Kidney (tissue), 14 donors: Measurements from ENCODE around the gene PANK4. TPM values are rescaled to one million over a fixed set of nuclear protein-coding genes. Genes with fewer than 3 reads are reported as not detected.
A peak's percentile ranks its signal among the peaks of the same experiment; 100 is the strongest.

Experiments used
- DNase-seq, 5 donors: peaks; one replicate each; pipeline ENCODE4 v3.0.0-alpha.2; 2013 to 2020
- FAIRE-seq: peaks from 2 replicates; lab custom pipeline; 2012; peaks lifted over from hg19 to GRCh38; lab: Jason Lieb, UNC
- H3K27ac ChIP-seq, 2 donors: one replicate each; pipeline ENCODE4 v1.7.0; 2013; ENCODE audit warnings: low read depth in 2 of 2, low read length in 2 of 2, inconsistent platforms in 1 of 2
- H3K27me3 ChIP-seq: one replicate; pipeline ENCODE4 v1.7.1; 2013; ENCODE audit warnings: low read length, inconsistent platforms; ENCODE audit not compliant: control insufficient read depth, insufficient read depth
- H3K36me3 ChIP-seq, 3 donors: one replicate each; pipeline versions ENCODE4 v1.7.0 to v1.7.1; 2013; ENCODE audit warnings: low read length in 3 of 3, control low read depth in 1 of 3, inconsistent platforms in 1 of 3; ENCODE audit not compliant: insufficient read depth in 3 of 3, control insufficient read depth in 2 of 3
- H3K4me1 ChIP-seq, 3 donors: one replicate each; pipeline versions ENCODE4 v1.7.0 to v1.7.1; 2013; ENCODE audit warnings: low read length in 3 of 3, inconsistent platforms in 1 of 3, low read depth in 1 of 3; ENCODE audit not compliant: control insufficient read depth in 2 of 3, insufficient read depth in 2 of 3
- H3K4me3 ChIP-seq, 3 donors: one replicate each; pipeline versions ENCODE4 v1.7.0 to v1.8.1; 2013; ENCODE audit warnings: low read length in 3 of 3, control low read depth in 1 of 3, inconsistent platforms in 1 of 3
- H3K9ac ChIP-seq, 3 donors: one replicate each; pipeline versions ENCODE4 v1.7.0 to v1.7.1; 2013; ENCODE audit warnings: low read length in 3 of 3, control low read depth in 1 of 3, inconsistent platforms in 1 of 3
- H3K9me3 ChIP-seq, 3 donors: one replicate each; pipeline versions ENCODE4 v1.7.0 to v1.7.1; 2013; ENCODE audit warnings: low read length in 3 of 3, control low read depth in 1 of 3, inconsistent platforms in 1 of 3; ENCODE audit not compliant: control insufficient read depth in 2 of 3, insufficient read depth in 1 of 3
- CTCF ChIP-seq: IDR thresholded peaks from 3 replicates; pipeline ENCODE4 v1.5.1; 2012; ENCODE audit warnings: mild to moderate bottlenecking, moderate library complexity, borderline replicate concordance; ENCODE audit not compliant: insufficient read depth; ENCODE audit errors: extremely low read depth
- intact Hi-C: fragments of 100-400 bp; cut with DNase I; formaldehyde crosslinking; loops from one replicate; pipeline ENCODE4 v1.11.1; 2022
- polyA plus RNA-seq: library from polyadenylated mRNA; stranded (reverse); fragments of 350-450 nt; fragmentation: Illumina TruSeq; extraction: RNeasy Lipid Tissue Mini Kit (QIAGEN cat#74804); gene quantifications from one replicate; pipeline ENCODE4 v1.2.3, GENCODE V29; 2014; ENCODE audit warnings: low read depth, low replicate concordance; ENCODE audit not compliant: insufficient read depth
- total RNA-seq: library from RNA; stranded (reverse); fragmentation: NEBNext Ultra II Directional; extraction: Animal tissue kit (Norgen Biotek cat#: 25700); gene quantifications from one replicate; pipeline ENCODE4 v1.2.1, GENCODE V29; 2021
- donor health status: control.
- donor health status: control.
- donor health status: control.
- donor health status: control.
- donor health status: control.
- donor health status: DM: yes; HTN: yes; CAD: no.
- donor health status: Normal renal cell carcinoma (clear cell type).

PANK4 gene
- total and polyA plus RNA-seq, 2 donors from 2014 or later: 13.3 to 33.7 TPM

- FAIRE-seq (no peak), DNase-seq (peak in 1 of 5 donors; percentile 75)
- Histone ChIP-seq H3K9me3 (no peaks in the 10 kb centered on the region), H3K36me3 (no peaks in the 10 kb centered on the region), H3K27me3 (peaks cover 10% of the 10 kb centered on the region), H3K9ac (no peak overlapping the region), H3K4me1 (peaks cover 0 to 30% (median 11%) of the 10 kb centered on the region in 3 donors), H3K4me3 (no peak overlapping the region), H3K27ac (no peak overlapping the region)
- no peak for TF ChIP-seq CTCF
- intact Hi-C loops: no loop called here
Observed at GRCh38 chr1:2528016-2528415, 1.6 kb upstream of the PANK4 start.

- Histone ChIP-seq H3K4me1 (peaks cover 0 to 30% (median 11%) of the 10 kb centered on the region in 3 donors), H3K27me3 (peaks cover 10% of the 10 kb centered on the region), H3K9ac (no peak overlapping the region), H3K4me3 (no peak overlapping the region), H3K27ac (no peak overlapping the region), H3K9me3 (no peaks in the 10 kb centered on the region), H3K36me3 (peaks cover 0 to 4% (median 0%) of the 10 kb centered on the region in 3 donors)
- FAIRE-seq (no peak), DNase-seq (no peak)
- intact Hi-C loops: no loop called here
- no peak for TF ChIP-seq CTCF
Observed at GRCh38 chr1:2527556-2527860, 1.1 kb upstream of the PANK4 start.

GRCh38 chr1:2526824-2527555, 594 bp upstream of the PANK4 start:
- intact Hi-C loops: no loop called here
- FAIRE-seq: no peak
- Histone ChIP-seq H3K27ac (no peak overlapping the region), H3K36me3 (peaks cover 0 to 5% (median 0%) of the 10 kb centered on the region in 3 donors), H3K9me3 (no peaks in the 10 kb centered on the region), H3K9ac (no peak overlapping the region), H3K4me1 (peaks cover 0 to 30% (median 11%) of the 10 kb centered on the region in 3 donors), H3K4me3 (no peak overlapping the region), H3K27me3 (peaks cover 10% of the 10 kb centered on the region)
- TF ChIP-seq CTCF: no peak
- DNase-seq: no peak

GRCh38 chr1:2525572-2525919, 850 bp downstream of the PANK4 start:
- Histone ChIP-seq H3K9me3 (no peaks in the 10 kb centered on the region), H3K27ac (peak overlapping the region in 1 of 2 donors; percentile 32), H3K36me3 (peaks cover 2 to 14% (median 9%) of the 10 kb centered on the region in 3 donors), H3K4me3 (peak overlapping the region; percentile 67 to 72 (median 70)), H3K4me1 (peaks cover 0 to 28% (median 7%) of the 10 kb centered on the region in 3 donors), H3K9ac (peak overlapping the region; percentile 32 to 72 (median 33)), H3K27me3 (no peaks in the 10 kb centered on the region)
- intact Hi-C loops: no loop called here
- TF ChIP-seq CTCF: no peak
- DNase-seq (peak in 1 of 5 donors; percentile 71), FAIRE-seq (no peak)
